HG02571 (cell line): ENCODE measurements around the gene KLF2.

Experiments used
- ATAC-seq: cut with Tn5 transposase; IDR thresholded peaks from one replicate; pipeline ENCODE4 v1.9.1; 2021; ENCODE audit warnings: mild to moderate bottlenecking, moderate library complexity; ENCODE audit not compliant: unreplicated experiment

The KLF2 gene

DNA sequence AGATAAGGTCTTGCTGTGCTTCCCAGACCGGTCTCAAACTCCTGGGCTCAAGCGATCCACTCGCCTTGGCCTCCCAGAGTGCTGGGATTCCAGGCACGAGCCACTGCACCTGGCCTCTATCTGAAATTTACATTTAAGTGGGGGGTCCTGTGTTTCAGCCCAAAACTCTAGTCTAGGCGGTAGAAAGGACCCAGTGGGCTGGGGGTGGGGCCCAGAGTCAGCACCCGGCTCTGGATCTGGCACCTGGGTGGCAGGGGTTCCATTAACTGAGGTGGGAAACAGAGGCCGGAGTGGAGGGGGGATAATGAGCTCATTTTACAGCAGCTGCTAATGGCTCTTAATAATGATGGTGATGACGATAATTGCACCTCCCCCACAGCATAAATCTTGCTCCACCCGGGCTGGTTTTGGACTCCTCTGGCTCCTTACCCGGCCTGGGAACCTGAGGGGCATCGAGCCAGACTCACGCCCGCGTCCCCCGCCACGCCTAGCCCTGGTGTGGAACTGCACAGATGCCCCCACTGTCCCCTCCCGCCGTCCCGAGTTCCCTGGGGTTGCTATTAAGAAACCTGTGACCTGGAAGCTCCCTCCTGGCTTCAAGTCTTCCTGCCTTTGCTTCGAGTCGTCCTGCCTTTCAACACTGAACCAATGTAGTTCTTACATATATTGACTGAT is 17.8 kb upstream of the KLF2 start:
- ATAC-seq, result no peak

DNA sequence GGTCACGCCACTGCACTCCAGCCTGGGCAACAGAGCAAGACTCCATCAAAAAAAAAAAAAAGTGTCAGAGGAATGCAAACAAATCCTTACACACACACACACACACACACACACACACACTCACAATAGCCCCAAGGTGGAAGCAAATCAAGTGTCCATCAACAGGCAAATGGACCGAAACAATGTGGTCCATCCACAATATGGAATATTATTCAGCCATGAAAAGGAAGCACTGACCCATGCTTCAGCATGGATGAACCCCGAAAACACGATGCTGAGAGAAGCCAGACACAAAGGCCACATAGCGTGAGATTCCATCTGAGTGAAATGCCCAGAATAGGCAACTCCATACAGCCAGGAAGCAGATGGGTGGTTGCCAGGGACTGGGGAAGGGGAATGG is 16.5 kb upstream of the KLF2 start:
- no peak for ATAC-seq

DNA sequence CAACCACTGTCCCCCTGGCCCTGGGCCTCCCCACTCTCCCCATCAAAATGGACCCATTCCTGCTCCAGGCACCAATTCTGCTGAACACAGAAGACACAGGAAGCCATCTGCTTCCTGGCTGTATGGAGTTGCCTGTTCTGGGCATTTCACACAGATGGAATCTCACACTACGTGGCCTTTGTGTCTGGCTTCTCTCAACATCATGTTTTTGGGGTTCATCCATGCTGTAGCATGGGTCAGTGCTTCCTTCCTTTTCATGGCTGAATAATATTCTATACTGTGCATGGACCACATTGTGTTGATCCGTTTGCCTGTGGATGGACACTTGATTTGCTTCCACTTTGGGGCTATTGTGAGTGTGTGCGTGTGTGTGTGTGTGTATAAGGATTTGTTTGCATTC is 15.0 kb upstream of the KLF2 start:
- ATAC-seq, result no peak

DNA sequence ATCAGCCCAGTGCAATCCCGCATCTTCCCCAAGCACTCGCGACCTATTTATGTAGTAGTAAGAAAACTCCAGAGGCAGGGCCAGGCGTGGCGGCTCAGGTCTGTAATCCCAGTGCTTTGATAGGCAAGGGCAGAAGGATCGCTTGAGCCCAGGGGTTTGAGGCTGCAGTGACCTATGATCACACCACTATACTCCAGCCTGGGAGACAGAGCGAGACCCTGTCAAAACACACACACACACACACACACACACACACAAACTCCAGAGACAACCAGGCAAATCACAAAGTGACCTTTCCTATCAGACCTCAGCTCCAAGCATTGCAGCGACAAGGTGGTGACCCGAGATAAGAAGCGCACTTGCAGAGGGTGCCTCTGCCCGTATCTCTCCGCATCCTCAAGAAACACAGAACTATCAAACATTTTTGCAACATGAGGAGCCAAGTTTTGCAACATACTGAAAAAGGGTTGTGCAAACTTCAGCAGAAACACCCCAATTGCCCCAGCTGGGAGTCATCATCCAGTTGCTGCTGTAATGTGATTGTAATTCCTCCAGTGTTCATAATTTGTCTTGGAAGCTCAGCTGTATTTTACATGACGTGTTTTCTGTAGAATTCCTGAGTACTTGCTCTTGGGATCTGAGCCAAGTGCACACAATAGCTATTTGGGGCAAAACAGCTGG is 8.7 kb upstream of the KLF2 start:
- ATAC-seq, result no peak

DNA sequence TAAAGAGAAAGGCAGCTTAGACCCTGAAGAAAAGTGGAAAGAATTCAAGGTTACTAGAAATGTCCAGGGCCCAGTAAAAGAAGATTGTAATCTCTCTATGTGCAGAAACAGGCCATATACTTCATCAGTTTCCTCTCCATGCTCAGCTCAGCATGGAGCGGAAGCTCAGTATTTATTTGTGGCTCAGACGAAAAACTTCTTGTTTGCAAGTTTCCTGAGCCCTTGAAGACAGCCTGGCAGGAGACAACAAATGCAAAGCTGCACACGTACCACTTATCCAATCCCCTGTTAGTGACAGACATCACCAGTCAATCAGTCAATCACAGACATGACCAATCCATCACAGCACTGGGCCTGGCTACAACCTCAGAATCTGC is 8.1 kb upstream of the KLF2 start:
- no peak for ATAC-seq

DNA sequence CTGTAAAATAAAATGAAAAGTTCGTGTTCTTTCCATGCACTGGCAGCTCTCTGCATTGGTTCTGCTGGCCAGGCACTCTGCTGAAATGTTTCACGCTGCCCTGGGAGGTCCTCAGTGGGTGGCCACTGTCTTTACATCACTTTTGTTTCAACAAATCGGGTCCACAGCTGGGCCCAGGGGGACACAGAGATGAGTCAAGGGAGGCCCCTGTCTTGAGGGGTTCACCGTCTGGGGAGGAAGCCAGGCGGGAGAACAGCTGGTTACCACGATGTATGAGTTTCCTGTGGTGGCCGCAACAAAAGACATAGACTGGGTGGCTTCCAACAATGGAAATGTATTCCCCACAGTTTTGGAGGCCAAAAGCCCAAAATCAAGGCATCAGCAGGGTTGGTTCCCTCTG is 5.1 kb upstream of the KLF2 start:
- ATAC-seq, result no peak

DNA sequence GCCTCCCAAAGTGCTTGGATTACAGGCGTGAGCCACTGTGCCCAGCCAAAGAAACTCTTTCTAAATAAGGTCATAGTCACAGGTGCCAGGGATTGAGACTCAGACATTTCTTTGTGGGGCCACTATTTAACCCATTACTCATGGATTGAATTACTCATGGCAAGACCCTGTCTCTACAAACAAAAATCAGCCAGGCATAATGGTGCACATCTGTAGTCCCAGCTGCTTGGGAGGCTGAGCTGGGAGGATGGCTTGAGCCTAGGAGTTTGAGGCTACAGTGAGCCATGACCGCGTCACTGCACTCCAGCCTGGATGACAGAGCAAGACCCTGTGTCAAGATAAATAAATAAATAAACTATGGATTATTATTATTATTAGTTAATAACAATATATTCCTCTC is 3.6 kb upstream of the KLF2 start:
- ATAC-seq, result no peak

DNA sequence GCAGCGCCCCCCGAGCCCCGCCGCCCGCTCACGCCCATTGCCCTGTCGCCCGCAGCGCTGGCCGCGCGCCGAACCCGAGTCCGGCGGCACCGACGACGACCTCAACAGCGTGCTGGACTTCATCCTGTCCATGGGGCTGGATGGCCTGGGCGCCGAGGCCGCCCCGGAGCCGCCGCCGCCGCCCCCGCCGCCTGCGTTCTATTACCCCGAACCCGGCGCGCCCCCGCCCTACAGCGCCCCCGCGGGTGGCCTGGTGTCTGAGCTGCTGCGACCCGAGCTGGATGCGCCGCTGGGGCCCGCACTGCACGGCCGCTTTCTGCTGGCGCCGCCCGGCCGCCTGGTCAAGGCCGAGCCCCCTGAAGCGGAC is 518 bp downstream of the KLF2 start:
- ATAC-seq, result peak; percentile 3

DNA sequence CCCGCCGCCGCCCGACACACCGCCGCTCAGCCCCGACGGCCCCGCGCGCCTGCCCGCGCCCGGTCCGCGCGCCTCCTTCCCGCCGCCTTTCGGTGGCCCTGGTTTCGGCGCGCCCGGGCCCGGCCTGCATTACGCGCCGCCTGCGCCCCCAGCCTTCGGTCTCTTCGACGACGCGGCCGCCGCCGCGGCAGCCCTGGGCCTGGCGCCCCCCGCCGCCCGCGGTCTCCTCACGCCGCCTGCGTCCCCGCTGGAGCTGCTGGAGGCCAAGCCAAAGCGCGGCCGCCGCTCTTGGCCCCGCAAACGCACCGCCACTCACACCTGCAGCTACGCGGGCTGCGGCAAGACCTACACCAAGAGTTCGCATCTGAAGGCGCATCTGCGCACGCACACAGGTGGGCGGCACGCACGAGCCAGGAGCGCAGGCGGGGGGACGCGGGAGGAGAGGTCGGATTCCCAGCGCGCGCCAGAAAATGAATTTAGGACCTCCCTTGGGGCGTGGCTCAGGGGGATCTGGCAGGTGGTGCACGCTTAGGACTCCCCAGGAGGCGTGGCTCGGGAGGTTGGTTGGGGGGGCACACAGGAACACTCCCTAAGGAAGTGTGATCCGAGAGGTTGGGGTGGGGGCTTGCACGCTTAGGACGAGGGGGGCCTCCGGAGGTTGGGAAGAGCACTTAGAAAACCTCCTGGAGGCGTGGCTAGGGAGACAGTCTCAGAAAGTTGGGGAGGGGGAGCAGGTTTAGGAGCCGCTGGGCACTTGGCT is 1.2 kb downstream of the KLF2 start:
- ATAC-seq, result no peak

DNA sequence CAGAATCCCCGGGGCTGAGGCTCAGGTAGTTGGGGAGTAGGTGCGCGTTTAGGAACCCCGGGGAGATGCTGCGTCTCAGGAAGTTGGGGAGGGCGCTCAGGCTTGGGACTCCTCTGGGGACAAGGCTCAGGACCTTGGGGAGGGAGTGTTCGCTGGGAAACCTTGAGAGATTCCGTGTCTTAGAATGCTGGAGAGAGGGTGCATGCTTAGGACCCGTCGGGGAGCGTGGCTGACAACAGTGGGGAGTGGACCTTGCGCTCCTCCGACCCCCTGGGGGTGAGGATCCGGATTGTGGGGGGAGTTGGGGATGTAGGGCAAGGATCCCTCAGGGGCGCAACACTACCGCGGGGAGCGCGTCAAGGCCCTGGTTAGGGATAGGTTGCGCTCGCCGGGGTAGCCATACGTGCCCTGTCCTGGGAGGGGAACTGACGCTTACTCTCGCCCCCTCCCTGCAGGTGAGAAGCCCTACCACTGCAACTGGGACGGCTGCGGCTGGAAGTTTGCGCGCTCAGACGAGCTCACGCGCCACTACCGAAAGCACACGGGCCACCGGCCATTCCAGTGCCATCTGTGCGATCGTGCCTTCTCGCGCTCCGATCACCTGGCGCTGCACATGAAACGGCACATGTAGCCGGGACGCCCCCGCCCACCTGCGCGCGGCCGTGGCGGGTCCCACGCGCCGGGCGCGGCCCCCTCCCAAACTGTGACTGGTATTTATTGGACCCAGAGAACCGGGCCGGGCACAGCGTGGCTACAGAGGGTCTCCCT is 2.0 kb downstream of the KLF2 start:
- no peak for ATAC-seq

DNA sequence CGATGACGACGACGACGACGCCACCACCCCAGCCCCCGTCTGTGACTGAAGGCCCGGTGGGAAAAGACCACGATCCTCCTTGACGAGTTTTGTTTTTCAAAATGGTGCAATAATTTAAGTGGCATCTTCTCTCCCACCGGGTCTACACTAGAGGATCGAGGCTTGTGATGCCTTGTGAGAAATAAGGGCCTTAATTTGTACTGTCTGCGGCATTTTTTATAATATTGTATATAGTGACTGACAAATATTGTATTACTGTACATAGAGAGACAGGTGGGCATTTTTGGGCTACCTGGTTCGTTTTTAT is 2.5 kb downstream of the KLF2 start:
- ATAC-seq, result no peak

DNA sequence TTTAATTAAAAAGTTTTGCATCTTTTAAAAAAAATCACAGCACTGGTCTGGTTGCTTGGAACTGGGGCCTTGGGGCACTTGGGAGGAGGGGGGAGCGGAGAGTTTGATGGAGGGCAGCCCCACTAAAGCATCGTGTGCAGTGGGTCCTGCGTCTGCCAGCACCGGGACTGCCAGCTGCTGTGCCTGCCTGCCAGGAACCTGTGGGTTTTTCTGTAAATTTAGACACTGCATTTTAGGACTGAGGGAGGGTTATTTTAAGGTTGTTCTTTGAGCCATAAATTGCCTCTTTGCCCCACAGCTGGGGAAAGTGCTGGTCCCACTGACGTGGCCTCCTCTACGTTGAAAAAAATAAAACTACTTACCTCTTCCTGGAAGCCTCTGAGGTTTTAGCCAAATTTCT is 2.9 kb downstream of the KLF2 start:
- no peak for ATAC-seq

DNA sequence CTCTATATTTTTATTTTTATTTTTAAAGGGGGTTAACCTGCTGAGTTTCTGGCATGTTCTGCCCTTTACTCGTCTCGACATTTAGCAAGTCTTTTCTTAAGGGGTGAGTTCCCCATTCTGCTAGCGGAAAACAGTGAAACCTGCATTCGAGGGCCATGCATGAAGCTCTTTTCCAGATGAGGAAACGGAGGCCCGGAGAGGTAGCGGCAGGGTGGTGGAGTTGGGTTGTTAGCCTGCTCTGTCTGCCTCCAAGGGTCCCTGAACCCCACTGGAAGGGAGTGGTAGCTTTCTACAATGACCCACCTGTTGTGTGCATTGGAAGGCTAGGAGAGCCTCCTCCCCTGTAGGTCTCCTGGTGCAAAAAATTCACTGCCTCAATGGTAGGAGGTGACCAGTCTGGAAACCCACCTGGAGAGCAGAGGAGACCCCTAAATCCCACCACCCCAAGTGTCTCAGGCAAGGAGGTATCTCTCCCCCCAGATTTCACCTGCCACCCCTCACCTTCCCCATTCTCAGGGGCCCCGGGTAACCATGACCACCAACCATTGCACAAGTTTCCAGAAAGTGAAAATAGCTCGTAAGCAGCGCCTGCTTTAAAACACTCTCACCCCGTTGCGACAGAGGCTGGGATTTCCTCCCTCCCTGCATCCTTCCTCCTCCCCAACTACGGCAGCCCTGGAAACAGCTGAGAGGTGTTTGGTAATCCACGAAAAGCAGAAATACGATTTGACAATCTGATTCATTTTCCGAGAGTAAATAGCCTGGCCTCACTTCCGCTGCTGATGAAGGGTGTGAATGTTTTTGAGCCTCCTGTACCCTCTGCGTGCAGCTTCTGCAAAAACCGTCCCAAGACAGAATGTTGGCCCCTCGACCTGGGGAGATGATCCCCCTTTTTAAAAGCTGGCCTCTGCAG is 3.5 kb downstream of the KLF2 start:
- no peak for ATAC-seq

DNA sequence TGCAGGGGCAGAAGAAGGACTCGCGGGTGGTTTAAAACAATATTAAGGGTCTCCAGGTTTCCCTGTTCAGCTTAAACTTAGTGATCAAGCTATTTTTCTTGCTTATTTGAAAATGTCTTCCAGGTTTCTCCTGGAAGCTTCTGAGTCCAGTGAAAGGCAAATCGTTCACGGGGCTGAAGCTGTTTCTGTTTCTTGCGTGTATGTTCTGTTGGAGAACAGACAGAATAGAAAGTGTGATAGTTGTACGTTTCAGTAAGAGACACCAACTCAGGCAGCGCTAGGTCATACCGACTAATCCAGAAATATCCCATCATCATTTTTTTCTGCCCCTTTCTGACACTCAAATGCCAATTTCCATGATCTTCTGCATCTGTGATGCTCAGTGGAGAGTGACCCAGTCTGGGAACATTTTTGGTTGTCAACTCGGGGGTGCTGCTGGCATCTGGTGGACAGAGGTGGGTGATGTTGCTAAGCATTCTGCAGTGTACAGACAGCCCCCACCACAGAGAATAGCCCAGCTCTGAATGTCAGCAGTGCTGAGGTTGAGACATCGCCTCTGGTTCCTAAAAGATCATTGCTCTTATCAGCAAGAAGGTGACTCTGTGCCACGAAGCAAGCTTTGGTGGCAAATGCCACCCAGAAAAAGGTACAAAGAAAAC is 4.3 kb downstream of the KLF2 start:
- no peak for ATAC-seq

DNA sequence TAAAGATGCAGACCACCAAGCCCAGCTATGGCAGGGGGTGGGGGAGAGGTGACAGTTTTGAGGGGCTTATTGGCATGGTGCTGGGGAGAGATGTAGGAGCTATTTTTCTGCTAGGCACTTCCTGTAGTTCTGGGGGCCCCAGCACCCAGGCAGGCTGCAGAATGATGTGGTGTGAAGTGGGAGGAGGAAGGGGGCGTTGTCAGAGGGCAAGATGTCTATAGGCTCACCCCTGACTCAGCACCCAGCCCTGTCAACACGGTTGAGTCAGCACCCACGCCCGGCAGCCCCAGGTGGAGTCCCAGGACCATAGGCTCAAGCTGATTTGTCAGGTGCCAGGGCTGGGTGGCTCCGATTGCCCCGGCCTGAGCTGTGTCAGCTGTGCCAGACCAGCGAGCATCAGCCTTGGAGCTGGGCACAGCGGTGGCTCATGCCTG is 5.8 kb downstream of the KLF2 start:
- ATAC-seq, result no peak

DNA sequence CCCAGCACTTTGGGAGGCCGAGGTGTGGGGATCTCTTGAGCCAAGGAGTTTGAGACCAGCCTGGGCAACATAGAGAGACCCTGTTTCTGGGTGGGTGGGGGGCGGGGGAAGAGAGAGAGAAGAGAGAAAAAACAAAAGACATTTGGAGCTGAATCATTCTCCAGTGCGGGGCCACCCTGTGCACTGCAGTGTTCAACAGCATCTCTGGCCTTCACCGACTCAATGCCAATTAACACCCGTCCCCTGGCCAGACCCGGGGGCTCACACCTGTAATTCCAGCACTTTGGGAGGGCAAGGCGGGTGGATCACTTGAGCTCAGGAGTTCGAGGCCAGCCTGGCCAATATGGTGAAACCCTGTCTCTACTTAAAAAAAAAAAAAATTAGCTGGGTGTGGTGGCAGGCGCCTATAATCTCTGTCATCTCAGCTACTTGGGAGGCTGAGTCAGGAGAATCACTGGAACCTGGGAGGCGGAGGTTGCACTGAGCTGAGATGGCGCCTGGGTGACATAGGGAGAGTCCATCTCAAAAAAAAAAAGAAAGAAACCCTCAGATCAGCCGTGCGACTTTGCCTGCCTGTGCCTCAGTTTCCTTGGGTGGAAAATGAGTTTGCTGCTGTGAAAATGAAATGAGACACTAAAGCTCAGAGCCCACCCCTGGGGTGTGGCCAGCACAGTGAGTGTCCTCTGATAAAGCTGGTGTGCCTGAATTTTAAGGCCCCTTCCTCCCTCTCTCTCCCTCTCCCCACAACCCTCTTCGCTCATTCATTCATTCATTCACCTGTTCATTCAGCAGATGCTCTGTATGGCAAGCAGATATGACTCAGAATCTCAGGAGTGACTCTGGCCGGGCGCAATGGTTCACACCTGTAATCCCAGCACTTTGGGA is 6.4 kb downstream of the KLF2 start:
- ATAC-seq, result no peak

DNA sequence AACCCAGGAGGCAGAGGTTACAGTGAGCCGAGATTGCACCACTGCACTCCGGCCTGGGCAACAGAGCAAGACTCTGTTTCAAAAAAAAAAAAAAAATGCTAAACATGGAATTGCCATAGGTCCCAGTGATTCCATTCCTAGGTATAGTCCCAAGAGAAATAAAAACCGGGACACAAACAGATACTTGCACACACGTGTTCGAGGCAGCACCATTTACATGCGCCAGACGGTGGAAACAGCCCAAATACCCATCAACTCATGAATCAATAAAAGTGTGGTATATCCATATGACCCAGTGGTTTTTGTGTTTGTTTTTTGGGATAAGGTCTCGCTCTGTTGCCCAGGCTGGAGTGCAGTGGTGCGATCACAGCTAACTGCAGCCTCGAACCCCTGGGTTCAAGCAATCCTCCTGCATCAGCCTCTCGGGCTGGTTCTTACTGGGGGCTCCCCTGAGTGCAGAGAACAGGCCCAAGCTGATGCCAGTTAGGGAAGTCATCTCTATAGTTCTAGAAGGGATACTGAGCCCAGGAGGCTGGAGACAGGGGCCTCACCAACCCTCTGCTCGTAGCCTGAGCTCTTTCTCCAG is 8.5 kb downstream of the KLF2 start:
- ATAC-seq, result no peak

DNA sequence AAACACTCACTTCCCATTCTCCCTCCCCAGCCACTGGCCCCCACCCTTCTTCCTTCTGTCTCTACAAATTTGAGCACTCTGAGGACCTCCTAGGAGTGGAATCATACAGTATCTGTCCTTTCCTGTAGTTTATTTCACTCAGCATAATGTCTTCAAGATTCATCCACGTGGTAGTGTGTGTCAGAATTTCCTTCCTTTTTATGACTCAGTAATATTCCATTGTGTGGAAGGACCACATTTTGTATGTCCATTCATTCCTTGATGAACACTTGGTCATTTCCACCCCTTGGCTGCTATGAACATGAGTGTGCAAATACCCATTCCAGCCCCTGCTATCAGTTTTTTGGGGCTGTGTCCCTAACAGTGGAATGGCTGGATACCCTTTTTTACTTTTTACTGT is 9.8 kb downstream of the KLF2 start:
- no peak for ATAC-seq

DNA sequence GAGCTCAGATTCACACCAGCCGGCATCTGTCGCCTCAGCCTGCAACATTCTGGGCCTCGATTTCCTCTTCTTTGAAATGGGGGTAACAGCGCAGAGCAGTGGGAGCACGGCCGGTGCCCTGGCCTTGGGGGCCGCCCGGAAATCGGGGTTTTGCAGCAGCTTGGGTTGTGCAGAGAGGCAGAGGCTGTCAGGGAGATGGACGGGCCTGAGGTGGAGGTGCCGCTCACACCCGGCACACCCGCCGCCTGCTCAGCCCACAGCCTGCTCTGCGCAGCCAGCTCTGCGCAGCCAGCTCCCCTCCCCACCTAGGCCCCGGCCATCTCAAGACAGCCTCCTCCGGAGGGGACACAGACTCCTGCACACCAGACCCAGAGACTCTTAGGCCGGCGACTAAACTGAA is 10.6 kb downstream of the KLF2 start:
- ATAC-seq, result no peak
